Measurements from ENCODE around the gene PPP1CA. TPM values are rescaled to one million over a fixed set of nuclear protein-coding genes. Genes with fewer than 3 reads are reported as not detected.

The PPP1CA gene
- total RNA-seq, 1 experiment from 2014 or later = 238 TPM

GRCh38 chr11:67406420-67406968 is 4.8 kb upstream of the PPP1CA start:
- POLR2A ChIA-PET = no interaction called here
- Histone ChIP-seq H4K20me1 (ENCODE audit: insufficient read depth) (no peaks in the 10 kb centered on the region), H3K9ac (ENCODE audit: low read length) (no peak overlapping the region), H2AFZ (ENCODE audit: low read depth, low read length, poor library complexity, severe bottlenecking) (no peak overlapping the region), H3K9me2 (ENCODE audit: insufficient read depth) (no peaks in the 10 kb centered on the region), H3K36me3 (ENCODE audit: control insufficient read depth in 1 of 2, insufficient read depth in 2 of 2, low read length in 2 of 2) (no peaks in the 10 kb centered on the region), H3K4me3 (replicated peaks in 1 of 2; ENCODE audit: low read depth in 1 of 2, low read length in 2 of 2) (no peak overlapping the region), H3K4me1 (ENCODE audit: control insufficient read depth in 1 of 2, insufficient read depth in 2 of 2, low read length in 2 of 2) (peaks cover 4 to 9% of the 10 kb centered on the region in 2 experiments), H3K27me3 (ENCODE audit: insufficient read depth, low read length) (no peaks in the 10 kb centered on the region), H3K79me2 (ENCODE audit: insufficient read depth, low read length) (no peaks in the 10 kb centered on the region; the same call in 1 of the 2 replicates), H3K4me2 (ENCODE audit: low read length) (no peak overlapping the region), H3K27ac (ENCODE audit: low read depth, low read length) (no peak overlapping the region), H3K9me3 (ENCODE audit: control insufficient read depth in 1 of 2, insufficient read depth in 1 of 2, low read depth in 1 of 2, low read length in 2 of 2) (no peaks in the 10 kb centered on the region)
- ATAC-seq (no peak), DNase-seq (ENCODE audit: low read depth, low spot score) (no peak)
- intact Hi-C loops (cut with micrococcal nuclease) = no loop called here
- CTCF ChIA-PET = no interaction called here
- BruUV-seq (replicated peaks) = no TSS peak
- RAD21 ChIA-PET (ENCODE audit: low non-redundant PET in 1 of 2, low total read pairs in 2 of 2, uncharacterized antibody in 2 of 2, unreplicated experiment in 2 of 2) = no interaction called here
- TF ChIP-seq FOSL1 (IDR thresholded peaks at IDR 0.05; ENCODE audit: low read depth) (no peak), TCF7L2 (IDR thresholded peaks at IDR 0.05; ENCODE audit: borderline replicate concordance, extremely low read depth, insufficient read depth, insufficient read length) (no peak), ZBTB33 (IDR thresholded peaks at IDR 0.05; ENCODE audit: extremely low read depth, insufficient replicate concordance, low read length) (no peak), SP1 (IDR thresholded peaks at IDR 0.05; ENCODE audit: low read depth) (no peak)
- TF ChIP-seq, protein P1, sequence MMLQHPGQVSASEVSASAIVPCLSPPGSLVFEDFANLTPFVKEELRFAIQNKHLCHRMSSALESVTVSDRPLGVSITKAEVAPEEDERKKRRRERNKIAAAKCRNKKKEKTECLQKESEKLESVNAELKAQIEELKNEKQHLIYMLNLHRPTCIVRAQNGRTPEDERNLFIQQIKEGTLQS (IDR thresholded peaks at IDR 0.05) = no peak

DNA sequence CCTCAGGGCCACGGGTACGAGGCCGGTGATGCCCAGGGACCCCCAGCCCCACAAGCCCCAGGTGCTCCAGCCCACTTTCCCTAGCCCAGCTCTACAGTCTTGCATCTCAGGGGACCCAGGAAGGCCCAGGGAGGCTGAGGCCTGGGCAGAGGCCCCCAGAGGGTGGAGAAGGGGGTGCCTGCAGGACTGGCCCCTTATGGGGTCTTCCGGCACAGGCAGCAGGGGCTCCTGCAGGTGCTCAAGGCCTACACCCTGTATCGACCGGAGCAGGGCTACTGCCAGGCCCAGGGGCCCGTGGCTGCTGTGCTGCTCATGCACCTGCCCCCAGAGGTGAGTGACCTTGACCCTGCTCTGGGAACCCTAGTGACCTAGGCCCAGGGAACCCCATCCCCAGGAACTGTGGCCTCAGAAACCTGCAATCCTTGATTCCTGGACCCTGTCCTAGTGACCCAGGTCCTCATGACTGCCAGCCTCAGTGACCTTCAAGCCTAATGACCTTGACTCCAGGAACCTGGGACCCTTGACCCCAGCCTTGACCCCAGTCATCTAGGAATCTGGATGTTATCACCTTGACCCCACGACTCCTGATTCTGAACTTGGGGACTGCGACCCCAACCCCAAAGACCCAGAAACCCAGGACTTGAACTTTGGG is 4.2 kb upstream of the PPP1CA start:
- no peak for ATAC-seq
- ChIA-PET RAD21 (ENCODE audit: low non-redundant PET in 1 of 2, low total read pairs in 2 of 2, uncharacterized antibody in 2 of 2, unreplicated experiment in 2 of 2) (no interaction called here), CTCF (interaction anchor here (0.5 kb wide), 1 partner anchor 384 kb away, joined by 3 read pairs; no protein-coding TSS in a partner anchor), POLR2A (no interaction called here)
- TF ChIP-seq ZNF274 (IDR thresholded peaks at IDR 0.05; ENCODE audit: low read depth, low read length) (no peak), CEBPB (IDR thresholded peaks at IDR 0.05; ENCODE audit: low read depth) (no peak), EZH2phosphoT487 (IDR thresholded peaks at IDR 0.05; ENCODE audit: borderline replicate concordance) (no peak)
- TF ChIP-seq, protein P2, sequence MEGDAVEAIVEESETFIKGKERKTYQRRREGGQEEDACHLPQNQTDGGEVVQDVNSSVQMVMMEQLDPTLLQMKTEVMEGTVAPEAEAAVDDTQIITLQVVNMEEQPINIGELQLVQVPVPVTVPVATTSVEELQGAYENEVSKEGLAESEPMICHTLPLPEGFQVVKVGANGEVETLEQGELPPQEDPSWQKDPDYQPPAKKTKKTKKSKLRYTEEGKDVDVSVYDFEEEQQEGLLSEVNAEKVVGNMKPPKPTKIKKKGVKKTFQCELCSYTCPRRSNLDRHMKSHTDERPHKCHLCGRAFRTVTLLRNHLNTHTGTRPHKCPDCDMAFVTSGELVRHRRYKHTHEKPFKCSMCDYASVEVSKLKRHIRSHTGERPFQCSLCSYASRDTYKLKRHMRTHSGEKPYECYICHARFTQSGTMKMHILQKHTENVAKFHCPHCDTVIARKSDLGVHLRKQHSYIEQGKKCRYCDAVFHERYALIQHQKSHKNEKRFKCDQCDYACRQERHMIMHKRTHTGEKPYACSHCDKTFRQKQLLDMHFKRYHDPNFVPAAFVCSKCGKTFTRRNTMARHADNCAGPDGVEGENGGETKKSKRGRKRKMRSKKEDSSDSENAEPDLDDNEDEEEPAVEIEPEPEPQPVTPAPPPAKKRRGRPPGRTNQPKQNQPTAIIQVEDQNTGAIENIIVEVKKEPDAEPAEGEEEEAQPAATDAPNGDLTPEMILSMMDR (IDR thresholded peaks at IDR 0.05 in 2 of 3, conservative IDR thresholded peaks at IDR 0.05 in 1 of 3; ENCODE audit: borderline replicate concordance in 1 of 3, insufficient read depth in 1 of 3, low read depth in 2 of 3, low read length in 2 of 3) = no peak
- H3K36me3 ChIP-seq (ENCODE audit: control insufficient read depth in 1 of 2, insufficient read depth in 2 of 2, low read length in 2 of 2) = no peaks in the 10 kb centered on the region
- H3K9me3 ChIP-seq (ENCODE audit: control insufficient read depth in 1 of 2, insufficient read depth in 1 of 2, low read depth in 1 of 2, low read length in 2 of 2) = no peaks in the 10 kb centered on the region
- no peaks in the 10 kb centered on the region for H3K9me2 ChIP-seq (ENCODE audit: insufficient read depth)
- no peak for DNase-seq (ENCODE audit: low read depth, low spot score)
- H3K27me3 ChIP-seq (ENCODE audit: insufficient read depth, low read length) = no peaks in the 10 kb centered on the region
- no TSS peak for BruUV-seq (replicated peaks)
- peaks cover 4 to 10% of the 10 kb centered on the region in 2 experiments for H3K4me1 ChIP-seq (ENCODE audit: control insufficient read depth in 1 of 2, insufficient read depth in 2 of 2, low read length in 2 of 2)
- H4K20me1 ChIP-seq (ENCODE audit: insufficient read depth) = no peaks in the 10 kb centered on the region
- peaks cover 6% of the 10 kb centered on the region for H3K79me2 ChIP-seq (ENCODE audit: insufficient read depth, low read length)
- no peak overlapping the region for H3K4me2 ChIP-seq (ENCODE audit: low read length)
- H2AFZ ChIP-seq (ENCODE audit: low read depth, low read length, poor library complexity, severe bottlenecking) = no peak overlapping the region
- H3K4me3 ChIP-seq (replicated peaks in 1 of 2; ENCODE audit: low read depth in 1 of 2, low read length in 2 of 2) = no peak overlapping the region
- H3K27ac ChIP-seq (ENCODE audit: low read depth, low read length) = no peak overlapping the region; the same call in 1 of the 2 replicates
- intact Hi-C loops (cut with micrococcal nuclease) = no loop called here
- H3K9ac ChIP-seq (ENCODE audit: low read length) = no peak overlapping the region
